NCI-H1048 (cell line): ENCODE data around the gene NDST4.

Experiments
- DNase-seq: peaks from one replicate; lab custom pipeline; 2025; lab: John Stamatoyannopoulos, UW

Gene NDST4

DNA sequence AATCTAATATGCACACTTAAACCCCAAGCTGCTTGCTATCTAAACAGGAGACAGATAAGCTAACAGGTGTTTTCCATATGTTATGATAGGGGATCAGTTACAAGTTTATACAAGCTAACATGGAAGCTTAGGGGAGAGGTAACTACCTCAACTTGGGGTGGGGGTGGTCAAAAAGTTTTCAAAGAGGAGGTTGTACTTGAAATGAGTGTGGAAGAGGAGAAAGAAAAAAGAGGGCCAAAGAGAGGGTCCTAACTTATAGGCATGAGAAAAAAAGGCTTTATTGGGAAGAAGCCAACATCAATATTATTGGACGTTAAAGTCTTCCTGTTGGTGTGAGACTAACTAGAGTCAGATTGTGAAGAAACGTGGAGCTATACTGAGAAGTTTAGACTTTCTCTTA, 205.9 kb downstream of the NDST4 start:
- no peak for DNase-seq

DNA sequence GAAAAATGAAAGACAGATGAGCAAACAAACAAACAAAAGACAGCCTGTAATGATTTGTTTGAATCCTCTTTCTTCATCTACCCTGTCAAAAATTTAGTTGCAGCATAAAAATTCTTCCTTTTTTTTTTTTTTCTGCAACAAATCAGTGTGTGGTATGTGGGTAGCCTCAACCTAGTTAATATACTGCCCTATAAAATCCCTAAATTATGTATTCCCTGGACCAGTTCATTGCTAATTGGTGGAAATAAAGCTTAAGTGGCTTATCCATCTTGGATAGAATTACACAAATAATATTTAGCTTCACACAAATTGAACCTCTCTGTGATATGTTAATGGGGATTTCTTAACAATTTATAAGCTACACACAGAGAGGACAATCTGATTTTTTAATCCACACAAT, 208.4 kb downstream of the NDST4 start:
- DNase-seq = no peak

DNA sequence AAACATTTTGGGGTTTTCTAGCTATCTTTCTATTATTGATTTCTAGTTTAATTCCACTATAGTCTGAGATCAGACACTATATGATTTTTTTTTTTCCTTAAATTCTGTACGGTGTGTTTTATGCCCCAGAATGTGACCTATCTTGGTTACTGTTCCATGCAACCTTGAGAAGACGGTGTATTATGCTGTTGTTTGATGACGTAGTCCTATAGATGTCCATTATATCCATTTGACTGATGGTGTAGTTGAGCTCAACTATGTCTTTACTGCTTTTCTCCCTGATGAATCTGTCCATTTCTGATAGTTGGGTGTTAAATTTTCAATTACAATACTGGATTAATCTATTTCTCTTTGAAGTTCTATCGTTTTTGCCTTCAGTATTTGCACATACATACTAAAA, 212.5 kb downstream of the NDST4 start:
- DNase-seq = no peak

DNA sequence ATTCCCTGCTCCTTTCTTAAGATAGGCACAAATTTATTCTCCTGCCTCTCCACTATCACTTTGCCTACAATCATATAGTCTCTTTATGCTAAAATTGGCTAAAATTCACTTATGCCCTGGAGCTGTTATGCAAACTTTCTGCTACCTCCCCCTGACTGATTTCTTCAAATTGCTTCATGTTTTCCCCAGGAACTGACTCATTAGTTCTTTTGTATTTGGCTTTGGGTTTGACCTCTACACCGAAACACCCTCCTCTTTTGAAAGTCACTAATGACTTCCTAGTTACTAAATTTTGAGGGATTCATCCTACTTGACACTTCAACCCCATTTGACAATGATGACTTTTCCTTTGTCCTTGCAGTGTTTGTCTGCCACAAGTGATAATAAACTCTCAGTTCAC, 222.6 kb downstream of the NDST4 start:
- no peak for DNase-seq

DNA sequence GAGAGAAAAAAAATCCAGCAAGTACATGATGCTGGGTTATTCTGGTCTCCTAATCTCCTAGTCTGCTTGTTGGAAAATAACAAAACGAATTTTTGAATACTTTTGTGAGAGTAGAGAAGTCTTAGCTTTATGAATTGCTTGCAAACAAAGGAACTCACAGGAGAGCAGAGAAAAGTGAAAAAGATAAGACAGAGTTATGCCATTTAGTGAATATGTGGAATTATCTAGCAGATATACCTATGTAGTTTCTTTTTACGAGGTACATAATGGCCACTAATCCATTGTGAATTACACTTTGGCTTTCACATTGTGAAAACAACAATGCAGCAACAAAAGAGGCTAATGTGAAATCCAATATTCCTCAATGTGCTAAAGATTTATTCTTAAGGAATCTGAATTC, 226.7 kb downstream of the NDST4 start:
- DNase-seq = no peak

DNA sequence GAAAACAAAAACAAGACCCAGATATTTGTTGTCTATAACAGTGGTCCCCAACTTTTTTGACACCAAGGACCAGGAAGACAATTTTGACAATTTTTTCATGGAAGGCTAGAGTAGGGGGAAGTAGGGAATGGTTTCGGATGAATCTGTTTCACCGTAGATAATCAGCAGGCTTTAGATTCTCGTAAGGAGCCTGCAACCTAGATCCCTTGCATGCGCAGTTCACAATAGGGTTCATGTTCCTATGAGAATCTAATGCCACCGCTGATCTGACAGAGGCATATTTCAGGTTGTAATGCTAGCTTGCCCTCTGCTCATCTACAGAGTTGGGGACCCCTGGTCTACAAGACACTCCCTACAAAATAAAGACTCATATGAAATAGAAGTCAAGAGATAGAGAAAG, 229.8 kb downstream of the NDST4 start:
- no peak for DNase-seq

DNA sequence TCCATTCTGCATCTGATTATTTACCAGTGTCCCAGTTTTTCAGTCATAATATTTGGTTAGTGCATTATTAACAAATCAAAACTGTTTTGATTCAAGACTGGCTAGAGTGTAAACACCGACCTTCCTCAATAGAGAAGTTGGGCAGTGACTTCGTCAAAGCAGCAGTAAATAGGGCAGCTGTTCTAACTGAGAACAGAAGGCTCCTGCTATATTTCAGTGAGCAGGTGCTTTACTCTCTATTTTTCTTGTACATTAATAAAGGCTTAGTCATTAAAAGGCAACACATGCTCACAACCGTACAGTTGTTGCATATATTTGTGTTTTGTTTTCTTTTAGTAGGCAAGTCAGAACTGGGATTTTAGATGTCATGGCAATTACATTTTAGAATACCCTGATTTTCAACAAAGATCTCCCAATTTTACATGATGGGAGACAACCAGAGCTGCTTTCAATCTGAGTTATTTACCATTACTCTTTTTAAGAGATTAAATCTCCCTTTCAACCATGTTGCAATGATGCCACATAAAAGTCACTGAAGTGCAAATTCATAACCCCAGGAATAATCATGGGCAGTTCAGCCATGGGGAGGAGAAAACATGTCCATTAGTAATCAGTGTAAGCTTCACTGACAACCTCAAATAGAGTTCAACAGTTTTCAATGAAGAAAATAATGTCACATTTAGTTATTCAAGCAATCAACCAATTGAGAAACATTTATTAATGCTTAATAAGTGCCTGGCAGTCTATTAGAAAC, 233.3 kb downstream of the NDST4 start:
- no peak for DNase-seq

DNA sequence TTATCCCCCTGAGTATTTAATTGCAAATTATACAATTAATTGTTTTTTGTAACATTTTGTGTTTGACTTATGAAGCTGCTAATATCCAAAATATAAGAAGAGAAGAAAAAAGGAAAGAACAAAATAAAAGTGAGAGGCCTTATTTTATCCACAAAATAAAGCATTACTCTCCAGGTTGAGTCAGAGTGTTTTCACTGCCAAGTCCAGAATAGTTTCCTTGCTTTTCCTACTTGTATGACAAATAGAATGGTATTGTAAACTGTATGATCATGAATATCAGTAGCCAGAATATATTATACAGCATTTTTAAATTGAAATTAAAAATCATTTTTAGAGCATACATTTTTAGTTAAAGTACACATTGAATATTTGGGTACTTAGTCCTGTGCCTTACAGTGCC, 237.8 kb downstream of the NDST4 start:
- no peak for DNase-seq

DNA sequence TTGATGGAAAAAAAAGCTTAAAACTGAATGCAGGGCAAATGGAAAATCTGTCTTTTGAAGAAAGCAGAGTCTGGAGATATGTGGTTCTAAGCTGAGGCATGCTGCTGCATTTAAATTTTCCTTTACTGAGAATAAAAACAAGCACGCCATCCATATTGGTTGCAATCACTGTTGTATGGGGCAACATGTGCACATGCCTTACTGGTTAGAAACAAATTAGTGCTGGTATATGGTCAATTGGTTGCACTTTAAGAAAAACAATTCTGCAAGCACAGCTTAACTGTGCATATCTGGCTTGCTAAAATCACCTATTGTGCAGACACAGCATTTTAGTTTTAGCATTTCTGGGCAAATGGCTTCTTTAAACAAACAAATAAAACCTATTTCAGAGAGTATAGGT, 239.1 kb downstream of the NDST4 start:
- no peak for DNase-seq

DNA sequence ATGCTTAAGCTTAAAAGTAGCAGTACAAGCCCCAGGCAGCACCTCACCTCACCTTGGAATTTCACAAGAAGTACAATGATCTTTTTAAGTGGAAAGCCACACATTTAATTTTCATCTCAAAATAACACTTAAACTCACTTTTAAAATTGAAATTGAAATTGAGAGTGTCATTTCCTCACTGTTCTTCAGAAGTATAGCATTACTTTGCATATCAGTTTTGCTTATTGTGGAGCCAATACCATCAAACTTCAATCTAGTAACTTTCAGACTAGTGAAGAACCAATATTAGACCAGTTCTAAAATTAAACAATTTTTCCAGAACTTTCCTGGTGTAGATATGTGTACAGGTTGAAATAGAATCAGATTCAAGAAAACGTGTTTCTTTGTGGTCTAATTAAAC, 242.4 kb downstream of the NDST4 start:
- DNase-seq = no peak

DNA sequence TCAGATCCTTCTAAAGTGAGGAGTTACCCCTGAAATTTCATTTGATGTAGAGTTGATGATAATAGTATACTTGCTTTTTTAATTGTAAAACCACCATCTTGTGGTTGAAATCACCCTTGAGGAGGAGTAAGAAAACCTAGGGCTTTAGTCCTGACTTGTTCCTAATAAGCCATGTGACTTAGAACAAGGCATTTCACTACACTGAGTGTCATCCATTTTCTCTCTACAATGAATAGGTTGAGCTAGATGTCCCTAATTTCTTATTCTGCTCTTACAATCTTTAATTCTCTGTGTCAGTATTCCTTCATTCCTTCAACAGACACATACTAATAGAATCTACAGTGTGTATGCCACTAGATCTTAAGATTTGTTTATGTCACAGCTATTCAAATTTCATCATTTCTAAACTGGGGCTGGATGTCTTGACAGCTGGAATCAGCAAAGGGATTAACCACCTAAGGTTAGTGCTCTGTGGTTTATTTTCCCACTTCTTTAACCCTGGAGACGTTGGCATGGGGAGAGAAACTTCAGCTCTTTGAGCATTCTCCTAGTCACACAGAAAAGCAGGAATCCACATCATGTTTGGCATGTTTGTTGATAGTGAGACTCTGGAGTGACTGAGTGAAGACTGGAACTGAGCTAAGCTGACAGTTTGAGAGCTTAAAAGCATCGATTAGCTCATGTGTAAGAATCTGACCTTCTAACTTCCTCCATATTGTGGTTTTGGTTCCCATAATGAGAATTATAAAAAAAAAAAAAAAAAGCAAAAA, 246.3 kb downstream of the NDST4 start:
- DNase-seq = no peak

DNA sequence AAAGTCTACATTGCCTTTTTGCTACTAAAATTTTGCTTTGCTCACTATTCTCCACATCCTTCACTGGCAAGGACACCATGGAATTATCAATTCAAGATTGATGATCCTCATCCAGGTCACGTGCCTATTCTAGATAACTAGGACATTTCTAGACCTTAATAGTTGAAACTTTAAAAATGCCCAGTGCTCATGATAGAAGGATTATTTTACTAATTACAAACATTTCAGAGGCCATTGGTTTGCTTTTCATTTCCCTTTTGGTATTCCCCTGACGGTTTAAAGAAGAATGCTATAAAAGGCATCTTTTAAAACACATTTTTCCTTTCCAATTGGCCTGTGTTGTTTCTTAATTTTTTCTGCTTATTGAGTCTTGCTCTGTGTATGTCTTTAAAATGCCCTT, 249.4 kb downstream of the NDST4 start:
- DNase-seq = no peak

DNA sequence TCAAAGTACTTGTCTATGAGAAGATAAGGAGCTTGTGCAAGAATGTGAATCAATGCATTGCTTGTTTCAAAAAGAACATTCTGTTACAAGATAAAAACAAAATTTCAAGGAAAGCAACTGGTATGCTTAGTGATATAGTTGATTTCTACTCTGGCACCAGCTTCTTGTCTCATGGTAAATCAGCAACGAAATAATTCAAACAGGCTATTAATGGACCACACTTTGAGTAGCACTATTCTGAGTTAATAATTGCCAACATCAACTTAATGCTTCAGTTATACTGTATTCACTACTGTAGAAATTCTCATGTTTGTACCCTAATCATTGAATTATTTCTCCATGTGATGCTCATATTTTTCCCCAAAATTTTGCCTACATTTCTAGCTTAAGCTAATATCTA, 252.6 kb downstream of the NDST4 start:
- DNase-seq = no peak

DNA sequence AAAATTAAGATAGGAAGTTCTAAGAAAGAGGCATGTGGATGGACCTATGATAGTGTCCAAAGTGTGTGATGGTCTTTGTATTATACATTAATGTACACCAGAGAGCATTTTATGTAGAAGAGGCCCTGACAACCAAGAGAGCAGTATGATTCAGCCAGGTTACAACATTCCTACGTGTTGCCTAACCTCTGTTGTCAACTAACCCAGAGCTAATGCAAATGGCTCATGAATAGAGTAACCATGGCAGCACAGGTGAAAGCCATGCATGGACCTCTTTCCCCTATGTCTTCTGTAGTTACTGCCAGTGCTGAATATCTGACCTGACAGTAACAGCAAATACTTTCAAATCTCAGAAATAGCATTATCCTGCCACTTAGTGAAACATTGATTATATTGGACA, 255.6 kb downstream of the NDST4 start:
- DNase-seq = no peak

DNA sequence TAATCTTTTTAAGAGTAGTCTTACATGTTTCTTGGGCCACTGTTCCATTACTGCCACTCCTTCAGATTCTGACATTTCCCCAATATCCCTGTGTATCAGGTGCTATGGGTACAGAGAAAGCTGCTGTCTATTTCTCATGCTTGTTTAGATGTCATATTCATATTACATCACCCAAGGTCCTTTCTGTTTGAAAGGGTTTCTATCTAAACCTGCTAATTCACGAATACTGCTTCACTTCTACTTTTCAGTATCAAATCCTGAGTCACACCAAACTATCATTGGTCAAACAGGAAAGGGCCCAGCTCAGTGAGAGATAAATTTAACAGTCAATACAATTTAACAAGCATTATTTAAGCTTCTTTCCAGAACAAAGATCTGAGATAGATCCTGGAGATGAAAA, 273.4 kb downstream of the NDST4 start:
- DNase-seq = no peak

DNA sequence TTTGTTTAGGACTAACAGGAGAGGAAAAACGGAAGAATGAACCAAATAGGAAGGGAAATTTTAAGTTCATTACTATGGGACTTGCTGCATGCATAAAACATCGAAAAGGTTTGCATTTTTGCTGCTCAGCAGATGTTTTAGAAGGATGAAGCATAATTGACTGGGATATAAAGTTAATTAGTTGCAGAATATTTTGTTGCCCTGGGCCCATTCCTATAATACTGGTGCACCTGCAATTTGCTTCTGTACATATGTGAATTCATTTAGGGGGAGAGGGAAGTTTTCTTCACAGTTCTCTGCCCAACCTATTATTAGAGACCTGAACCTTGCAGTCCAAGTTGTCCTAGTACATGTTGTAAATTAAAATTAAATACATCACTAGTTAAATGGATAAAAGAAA, 282.8 kb downstream of the NDST4 start:
- DNase-seq = no peak

DNA sequence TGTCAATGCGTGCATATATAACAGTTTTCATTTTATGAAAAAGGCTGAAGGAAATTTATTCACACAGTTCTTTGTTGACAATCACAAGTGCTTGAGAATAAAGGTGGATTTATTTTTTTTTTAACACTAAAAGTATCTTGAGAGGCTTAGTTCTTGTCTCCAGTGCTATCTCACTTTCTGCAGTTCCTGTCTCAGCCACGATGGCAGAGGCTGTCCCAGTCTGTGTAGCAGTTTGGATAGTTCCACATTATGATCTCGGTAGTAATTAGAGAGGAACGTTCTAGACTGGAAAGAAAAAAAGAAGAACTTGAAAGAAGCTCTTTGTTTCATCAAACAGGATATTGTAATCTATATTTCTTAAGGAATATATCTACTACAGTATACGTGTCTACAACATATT, 285.8 kb downstream of the NDST4 start:
- DNase-seq = no peak

DNA sequence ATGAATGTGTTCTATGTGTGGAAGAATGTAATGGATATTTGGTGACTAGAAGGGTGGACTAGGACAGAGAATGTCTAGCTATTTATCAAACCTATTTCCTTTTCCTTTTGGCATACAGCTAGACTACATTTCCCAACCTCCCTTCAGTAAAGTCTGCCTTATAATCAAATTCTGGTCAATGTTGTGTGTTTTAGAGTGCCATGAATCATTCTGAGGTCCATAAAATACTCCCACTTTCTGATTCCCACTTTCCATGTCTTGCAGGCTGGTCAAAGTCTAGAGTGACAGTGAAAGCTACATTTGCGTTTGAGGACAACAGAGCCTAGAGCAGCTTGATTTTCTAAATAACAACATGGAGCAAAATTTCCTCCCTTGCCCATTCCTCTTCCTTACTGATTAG, 297.7 kb downstream of the NDST4 start:
- DNase-seq = no peak

DNA sequence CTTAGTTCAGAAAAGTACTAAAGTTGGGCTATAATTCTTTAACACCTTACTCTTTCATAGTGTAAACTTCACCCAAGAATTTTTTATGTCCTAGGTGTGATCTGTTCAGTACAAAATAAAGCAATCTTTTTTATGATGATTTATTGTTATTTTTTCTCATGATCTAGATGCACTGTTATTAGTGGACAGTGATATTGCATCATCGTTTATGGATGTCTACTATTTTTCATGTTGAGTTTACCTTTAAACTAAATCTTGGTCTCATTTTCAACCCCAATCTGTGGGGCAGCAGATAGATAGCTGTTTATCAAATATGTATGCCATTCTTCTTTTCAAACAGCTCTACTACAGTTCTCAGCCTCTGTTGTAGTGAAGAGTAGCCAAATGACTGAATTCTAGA, 299.5 kb downstream of the NDST4 start:
- no peak for DNase-seq

DNA sequence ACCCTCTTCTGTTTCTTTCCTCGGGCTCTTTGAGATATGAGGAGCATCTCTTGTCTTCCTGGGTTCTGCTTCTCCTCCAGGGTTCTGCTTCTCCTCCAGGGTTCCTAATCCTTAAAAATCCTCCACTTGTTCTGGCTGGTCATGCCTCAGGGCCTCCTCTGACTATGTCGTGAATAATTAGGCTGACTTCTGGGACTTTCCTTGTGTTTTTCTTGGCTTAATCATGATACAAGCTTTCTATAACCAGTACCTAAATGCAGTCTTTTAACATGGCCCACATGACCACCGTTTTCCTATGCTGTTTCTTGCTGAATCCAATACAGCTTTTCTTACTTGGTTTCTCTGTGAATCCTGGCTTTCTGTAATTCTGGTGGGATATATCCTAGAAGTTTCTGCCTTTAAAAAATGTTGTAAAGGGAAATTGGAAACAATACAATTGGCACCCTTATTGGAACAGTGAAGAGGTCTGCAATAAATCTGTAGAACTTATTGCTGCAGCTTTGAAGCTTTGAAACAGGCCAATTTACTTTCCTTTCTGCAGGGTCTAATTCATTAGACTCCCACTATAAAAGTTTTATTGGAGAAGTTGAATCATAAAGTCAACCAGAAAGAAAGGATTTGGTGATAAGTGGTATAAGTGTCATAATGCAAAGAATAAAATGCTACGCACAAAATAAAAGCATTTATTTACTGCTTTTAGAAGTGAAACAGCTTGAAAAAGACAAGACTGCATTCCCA, 301.7 kb downstream of the NDST4 start:
- no peak for DNase-seq

DNA sequence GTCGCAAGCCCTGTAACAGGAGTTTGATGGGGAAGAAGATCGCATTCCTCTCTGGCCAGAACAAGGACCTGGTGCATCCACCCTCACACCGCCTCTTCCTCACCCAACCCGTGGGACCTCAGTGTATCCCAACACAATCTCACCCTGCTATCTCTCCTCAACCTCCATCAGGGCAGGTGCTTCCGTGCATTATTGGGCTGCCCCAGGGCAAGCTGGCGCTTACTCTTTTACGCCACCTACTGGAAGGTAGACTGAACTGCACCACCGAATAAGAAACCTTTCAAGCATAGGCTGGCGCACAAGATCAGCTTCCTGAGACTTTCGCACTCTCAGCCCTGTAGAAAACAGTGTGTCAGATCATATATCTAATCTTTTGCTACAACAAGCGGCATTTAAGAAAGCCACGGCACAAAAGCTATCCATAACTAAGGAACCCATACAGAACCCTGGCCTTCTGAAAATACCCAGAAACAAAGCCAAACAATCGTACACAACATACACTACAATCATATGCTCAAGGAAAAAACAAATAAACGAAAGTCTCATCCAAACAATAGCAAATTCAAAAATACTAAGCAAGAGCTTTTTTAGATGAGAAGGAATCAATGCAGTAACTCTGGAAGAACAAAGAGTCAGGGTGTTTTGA, 305.5 kb downstream of the NDST4 start:
- DNase-seq = peak; percentile 2

DNA sequence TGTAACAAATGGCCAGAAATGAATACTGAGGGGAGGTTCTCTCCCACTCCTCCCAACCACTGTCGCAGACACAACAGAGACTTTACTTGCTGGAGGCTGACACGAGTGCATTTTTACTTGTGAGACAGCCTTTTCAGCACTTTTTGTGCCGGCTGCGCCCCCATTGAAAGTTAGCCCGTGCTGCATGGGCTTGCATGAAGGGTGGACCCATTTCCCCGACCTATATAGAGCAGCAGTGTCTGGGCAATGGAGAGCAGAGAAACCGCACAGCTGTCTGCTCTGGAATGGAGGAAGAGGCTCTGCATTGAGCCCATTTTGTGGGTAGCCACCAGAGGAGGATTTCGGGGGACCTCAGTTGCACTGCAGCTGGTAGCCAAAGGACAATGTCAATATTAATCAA, 306.1 kb downstream of the NDST4 start:
- no peak for DNase-seq

DNA sequence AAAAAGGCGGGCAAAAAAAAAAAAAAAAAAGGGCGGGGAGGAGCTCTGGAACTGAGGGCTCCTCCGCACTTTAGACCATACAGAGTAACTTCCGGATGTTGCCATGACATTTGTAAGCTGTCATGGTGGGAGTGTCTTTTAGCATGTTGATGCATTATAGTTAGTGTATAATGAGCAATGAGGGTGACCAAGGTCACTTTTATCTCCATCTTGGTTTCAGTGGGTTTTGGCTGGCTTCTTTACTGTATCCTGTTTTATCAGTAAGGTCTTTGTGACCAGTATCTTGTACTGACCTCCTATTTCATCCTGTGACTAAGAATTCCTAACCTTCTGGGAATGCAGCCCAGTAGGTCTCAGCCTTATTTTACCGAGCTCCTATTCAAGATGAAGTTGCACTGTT, 321.4 kb downstream of the NDST4 start:
- DNase-seq = no peak
